ENCODE data around the gene ZDHHC3. TPM values are rescaled to one million over a fixed set of nuclear protein-coding genes. Genes with fewer than 3 reads are reported as not detected.

The ZDHHC3 gene
- total and polyA plus RNA-seq, 7 experiments from 2014 or later: 33.7 to 54.0 (median 45.0) TPM

- Mint-ChIP-seq H3K36me3 (peaks cover 4 to 28% (median 17%) of the 10 kb centered on the region in 5 donors), H3K4me1 (peaks cover 12 to 46% (median 40%) of the 10 kb centered on the region in 7 donors), H3K4me3 (no peak overlapping the region), H3K27ac (peak overlapping the region in 8 of 9 donors; percentile 33 to 84 (median 72)), H3K9me3 (no peaks in the 10 kb centered on the region), H3K27me3 (no peaks in the 10 kb centered on the region)
- intact Hi-C loops (cut with micrococcal nuclease): no loop called here
- ChIA-PET POLR2A (interaction anchor here (1.2 kb wide), 1 partner anchor 9 kb away, joined by 3 read pairs; no protein-coding TSS in a partner anchor), CTCF (no interaction called here)
- peaks cover 0 to 21% (median under 1%) of the 10 kb centered on the region in 3 experiments for H3K36me3 ChIP-seq (ENCODE audit: control insufficient read depth in 2 of 3, insufficient read depth in 3 of 3, low read length in 3 of 3)
- no peaks in the 10 kb centered on the region for H3K9me3 ChIP-seq (ENCODE audit: control insufficient read depth in 2 of 3, low read length in 3 of 3)
- DNase-seq (no peak), ATAC-seq (no peak)
- H3K4me3 ChIP-seq (ENCODE audit: low read length): no peak overlapping the region
- H3K4me1 ChIP-seq (ENCODE audit: control insufficient read depth in 2 of 2, insufficient read depth in 2 of 2, low read length in 2 of 2): peaks cover 0 to 16% of the 10 kb centered on the region in 2 donors
- no peak overlapping the region for H3K27ac ChIP-seq (ENCODE audit: low read depth, low read length)
- H3K27me3 ChIP-seq (ENCODE audit: control insufficient read depth in 2 of 2, insufficient read depth in 2 of 2, low read length in 2 of 2): no peaks in the 10 kb centered on the region
Observed at GRCh38 chr3:45017821-45018220, 41.8 kb upstream of the ZDHHC3 start.

DNA sequence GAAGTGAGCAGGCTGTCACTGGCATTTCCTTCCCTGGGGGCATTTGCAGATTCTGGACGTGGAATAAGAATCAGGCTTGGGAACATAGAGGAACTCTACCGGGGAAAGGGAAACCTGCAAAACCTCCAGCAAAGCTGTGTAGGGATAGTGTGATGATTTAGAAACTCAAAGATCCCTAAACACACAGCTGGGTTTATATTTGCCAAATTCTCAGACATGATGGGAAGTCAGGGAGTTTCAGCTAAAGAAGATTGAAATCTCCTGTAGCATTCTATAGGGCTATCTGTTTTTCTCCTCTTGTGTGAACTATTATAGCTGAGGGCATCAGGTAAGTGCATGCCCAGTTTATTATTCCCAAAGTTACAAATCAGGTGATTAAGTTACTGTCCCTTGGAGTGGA, 40.9 kb upstream of the ZDHHC3 start:
- intact Hi-C loops (cut with micrococcal nuclease): no loop called here
- ATAC-seq (no peak), DNase-seq (no peak)
- peak overlapping the region in 4 of 9 donors; percentile 15 to 74 (median 69) for H3K27ac Mint-ChIP-seq
- Histone ChIP-seq H3K4me1 (ENCODE audit: control insufficient read depth in 2 of 2, insufficient read depth in 2 of 2, low read length in 2 of 2) (peaks cover 0 to 16% of the 10 kb centered on the region in 2 donors), H3K4me3 (ENCODE audit: low read length) (no peak overlapping the region), H3K27ac (ENCODE audit: low read depth, low read length) (no peak overlapping the region), H3K9me3 (ENCODE audit: control insufficient read depth in 2 of 3, low read length in 3 of 3) (no peaks in the 10 kb centered on the region), H3K36me3 (ENCODE audit: control insufficient read depth in 2 of 3, insufficient read depth in 3 of 3, low read length in 3 of 3) (peaks cover 0 to 29% (median 10%) of the 10 kb centered on the region in 3 experiments), H3K27me3 (ENCODE audit: control insufficient read depth in 2 of 2, insufficient read depth in 2 of 2, low read length in 2 of 2) (no peaks in the 10 kb centered on the region)
- peaks cover 10 to 35% (median 24%) of the 10 kb centered on the region in 5 donors for H3K36me3 Mint-ChIP-seq
- H3K9me3 Mint-ChIP-seq: no peaks in the 10 kb centered on the region
- peaks cover 18 to 49% (median 39%) of the 10 kb centered on the region in 7 donors for H3K4me1 Mint-ChIP-seq
- ChIA-PET POLR2A (interaction anchor here (1.0 to 1.2 kb wide), 3 partner anchors 10 to 14 kb away, joined by 3 read pairs; no protein-coding TSS in a partner anchor), CTCF (interaction anchor here (0.6 to 1.3 kb wide), 3 partner anchors 193 to 902 kb away, joined by 3 to 7 read pairs (median 3); no protein-coding TSS in a partner anchor)
- H3K4me3 Mint-ChIP-seq: no peak overlapping the region
- no peaks in the 10 kb centered on the region for H3K27me3 Mint-ChIP-seq

DNA sequence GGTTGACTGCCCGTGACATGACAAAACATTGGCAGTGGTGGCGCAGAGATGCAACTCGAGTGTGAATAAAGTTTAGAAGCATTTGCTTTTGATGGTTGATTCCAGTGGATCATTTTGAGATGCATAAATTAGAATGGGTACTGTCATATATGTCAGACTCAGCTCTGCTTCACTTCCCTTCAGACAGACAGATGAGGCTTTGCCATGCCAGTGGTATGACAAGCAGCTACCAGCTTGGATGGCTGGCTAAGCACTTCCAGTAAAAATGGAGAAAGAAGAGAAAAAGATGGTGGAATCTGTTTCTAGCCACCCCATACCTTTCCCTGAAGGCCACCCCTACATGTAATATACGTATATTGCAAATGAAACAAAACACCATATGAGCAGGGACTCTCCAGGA, 36.6 kb upstream of the ZDHHC3 start:
- Histone ChIP-seq H3K4me3 (ENCODE audit: low read length) (no peak overlapping the region), H3K27me3 (ENCODE audit: control insufficient read depth in 2 of 2, insufficient read depth in 2 of 2, low read length in 2 of 2) (no peaks in the 10 kb centered on the region), H3K27ac (ENCODE audit: low read depth, low read length) (no peak overlapping the region), H3K4me1 (ENCODE audit: control insufficient read depth in 2 of 2, insufficient read depth in 2 of 2, low read length in 2 of 2) (peaks cover 0 to 4% of the 10 kb centered on the region in 2 donors), H3K9me3 (ENCODE audit: control insufficient read depth in 2 of 3, low read length in 3 of 3) (no peaks in the 10 kb centered on the region), H3K36me3 (ENCODE audit: control insufficient read depth in 2 of 3, insufficient read depth in 3 of 3, low read length in 3 of 3) (peaks cover 8 to 62% (median 10%) of the 10 kb centered on the region in 3 experiments)
- H3K27ac Mint-ChIP-seq: peak overlapping the region in 1 of 9 donors; percentile 21
- CTCF ChIA-PET: no interaction called here
- H3K4me3 Mint-ChIP-seq: no peak overlapping the region
- DNase-seq (no peak), ATAC-seq (no peak)
- H3K36me3 Mint-ChIP-seq: peaks cover 16 to 61% (median 33%) of the 10 kb centered on the region in 5 donors
- peaks cover 13 to 44% (median 25%) of the 10 kb centered on the region in 7 donors for H3K4me1 Mint-ChIP-seq
- POLR2A ChIA-PET: interaction anchor here (0.6 kb wide), 1 partner anchor 297 kb away, joined by 3 read pairs; no protein-coding TSS in a partner anchor
- intact Hi-C loops (cut with micrococcal nuclease): no loop called here
- H3K27me3 Mint-ChIP-seq: no peaks in the 10 kb centered on the region
- no peaks in the 10 kb centered on the region for H3K9me3 Mint-ChIP-seq

GRCh38 chr3:45011756-45012508, 36.0 kb upstream of the ZDHHC3 start:
- Mint-ChIP-seq H3K4me1 (peaks cover 15 to 49% (median 28%) of the 10 kb centered on the region in 7 donors), H3K36me3 (peaks cover 20 to 68% (median 36%) of the 10 kb centered on the region in 5 donors), H3K27ac (peak overlapping the region in 6 of 9 donors; percentile 21 to 83 (median 70)), H3K4me3 (peak overlapping the region in 3 of 10 donors; percentile 11 to 44 (median 29)), H3K27me3 (no peaks in the 10 kb centered on the region), H3K9me3 (no peaks in the 10 kb centered on the region)
- peaks cover 0 to 10% of the 10 kb centered on the region in 2 donors for H3K4me1 ChIP-seq (ENCODE audit: control insufficient read depth in 2 of 2, insufficient read depth in 2 of 2, low read length in 2 of 2)
- no peaks in the 10 kb centered on the region for H3K27me3 ChIP-seq (ENCODE audit: control insufficient read depth in 2 of 2, insufficient read depth in 2 of 2, low read length in 2 of 2)
- ATAC-seq (no peak), DNase-seq (no peak)
- H3K4me3 ChIP-seq (ENCODE audit: low read length): no peak overlapping the region
- no peak overlapping the region for H3K27ac ChIP-seq (ENCODE audit: low read depth, low read length)
- peaks cover 10 to 67% (median 11%) of the 10 kb centered on the region in 3 experiments for H3K36me3 ChIP-seq (ENCODE audit: control insufficient read depth in 2 of 3, insufficient read depth in 3 of 3, low read length in 3 of 3)
- H3K9me3 ChIP-seq (ENCODE audit: control insufficient read depth in 2 of 3, low read length in 3 of 3): no peaks in the 10 kb centered on the region
- ChIA-PET POLR2A (interaction anchor here (0.6 kb wide), 1 partner anchor 297 kb away, joined by 3 read pairs; no protein-coding TSS in a partner anchor), CTCF (interaction anchor here (0.5 kb wide), 1 partner anchor 962 kb away, joined by 3 read pairs; no protein-coding TSS in a partner anchor)
- intact Hi-C loops (cut with micrococcal nuclease): no loop called here

GRCh38 chr3:45010811-45011333, 34.9 kb upstream of the ZDHHC3 start:
- POLR2A ChIA-PET: interaction anchor here (0.6 kb wide), 1 partner anchor 521 kb away, joined by 6 read pairs; no protein-coding TSS in a partner anchor
- Histone ChIP-seq H3K27me3 (ENCODE audit: control insufficient read depth in 2 of 2, insufficient read depth in 2 of 2, low read length in 2 of 2) (no peaks in the 10 kb centered on the region), H3K9me3 (ENCODE audit: control insufficient read depth in 2 of 3, low read length in 3 of 3) (no peaks in the 10 kb centered on the region), H3K36me3 (ENCODE audit: control insufficient read depth in 2 of 3, insufficient read depth in 3 of 3, low read length in 3 of 3) (peaks cover 10 to 67% (median 11%) of the 10 kb centered on the region in 3 experiments), H3K4me3 (ENCODE audit: low read length) (no peak overlapping the region), H3K27ac (ENCODE audit: low read depth, low read length) (no peak overlapping the region), H3K4me1 (ENCODE audit: control insufficient read depth in 2 of 2, insufficient read depth in 2 of 2, low read length in 2 of 2) (peaks cover 2 to 13% of the 10 kb centered on the region in 2 donors)
- DNase-seq (no peak), ATAC-seq (no peak)
- CTCF ChIA-PET: no interaction called here
- peaks cover 0 to 2% (median 0%) of the 10 kb centered on the region in 11 donors for H3K9me3 Mint-ChIP-seq
- intact Hi-C loops (cut with micrococcal nuclease): no loop called here
- peaks cover 18 to 61% (median 34%) of the 10 kb centered on the region in 5 donors for H3K36me3 Mint-ChIP-seq
- H3K27me3 Mint-ChIP-seq: no peaks in the 10 kb centered on the region
- no peak overlapping the region for H3K4me3 Mint-ChIP-seq
- H3K27ac Mint-ChIP-seq: peak overlapping the region in 4 of 9 donors; percentile 36 to 83 (median 55)
- H3K4me1 Mint-ChIP-seq: peaks cover 17 to 48% (median 25%) of the 10 kb centered on the region in 7 donors

- ATAC-seq (no peak), DNase-seq (no peak)
- peak overlapping the region in 5 of 9 donors; percentile 12 to 49 (median 45) for H3K27ac Mint-ChIP-seq
- H3K9me3 Mint-ChIP-seq: peaks cover 0 to 12% (median 5%) of the 10 kb centered on the region in 11 donors
- Histone ChIP-seq H3K27me3 (ENCODE audit: control insufficient read depth in 2 of 2, insufficient read depth in 2 of 2, low read length in 2 of 2) (no peaks in the 10 kb centered on the region), H3K36me3 (ENCODE audit: control insufficient read depth in 2 of 3, insufficient read depth in 3 of 3, low read length in 3 of 3) (peaks cover 10 to 58% (median 11%) of the 10 kb centered on the region in 3 experiments), H3K27ac (ENCODE audit: low read depth, low read length) (no peak overlapping the region), H3K9me3 (ENCODE audit: control insufficient read depth in 2 of 3, low read length in 3 of 3) (peaks cover 0 to 3% (median 0%) of the 10 kb centered on the region in 3 experiments), H3K4me3 (ENCODE audit: low read length) (no peak overlapping the region), H3K4me1 (ENCODE audit: control insufficient read depth in 2 of 2, insufficient read depth in 2 of 2, low read length in 2 of 2) (peaks cover 9 to 23% of the 10 kb centered on the region in 2 donors)
- ChIA-PET POLR2A (interaction anchor here (0.7 kb wide), 2 partner anchors 27 to 58 kb away, joined by 3 to 4 read pairs; no protein-coding TSS in a partner anchor), CTCF (no interaction called here)
- peaks cover 25 to 58% (median 34%) of the 10 kb centered on the region in 7 donors for H3K4me1 Mint-ChIP-seq
- H3K4me3 Mint-ChIP-seq: no peak overlapping the region
- no peaks in the 10 kb centered on the region for H3K27me3 Mint-ChIP-seq
- intact Hi-C loops (cut with micrococcal nuclease): no loop called here
- peaks cover 20 to 65% (median 42%) of the 10 kb centered on the region in 5 donors for H3K36me3 Mint-ChIP-seq
Observed at GRCh38 chr3:45009868-45010267, 33.9 kb upstream of the ZDHHC3 start.
